GM18517 (cell line): ENCODE results near the gene MGAT4B.
A peak's percentile ranks its signal among the peaks of the same experiment; 100 is the strongest.
"Not testable (repeated sequence)": the region's sequence is repeated elsewhere in the genome, so short reads cannot be mapped to it uniquely, and the experiment has no call there.

Source experiments
- ATAC-seq: cut with Tn5 transposase; IDR thresholded peaks from one replicate; pipeline ENCODE4 v1.9.1; 2021; ENCODE audit warnings: mild to moderate bottlenecking, moderate library complexity; ENCODE audit not compliant: unreplicated experiment

The MGAT4B gene

DNA sequence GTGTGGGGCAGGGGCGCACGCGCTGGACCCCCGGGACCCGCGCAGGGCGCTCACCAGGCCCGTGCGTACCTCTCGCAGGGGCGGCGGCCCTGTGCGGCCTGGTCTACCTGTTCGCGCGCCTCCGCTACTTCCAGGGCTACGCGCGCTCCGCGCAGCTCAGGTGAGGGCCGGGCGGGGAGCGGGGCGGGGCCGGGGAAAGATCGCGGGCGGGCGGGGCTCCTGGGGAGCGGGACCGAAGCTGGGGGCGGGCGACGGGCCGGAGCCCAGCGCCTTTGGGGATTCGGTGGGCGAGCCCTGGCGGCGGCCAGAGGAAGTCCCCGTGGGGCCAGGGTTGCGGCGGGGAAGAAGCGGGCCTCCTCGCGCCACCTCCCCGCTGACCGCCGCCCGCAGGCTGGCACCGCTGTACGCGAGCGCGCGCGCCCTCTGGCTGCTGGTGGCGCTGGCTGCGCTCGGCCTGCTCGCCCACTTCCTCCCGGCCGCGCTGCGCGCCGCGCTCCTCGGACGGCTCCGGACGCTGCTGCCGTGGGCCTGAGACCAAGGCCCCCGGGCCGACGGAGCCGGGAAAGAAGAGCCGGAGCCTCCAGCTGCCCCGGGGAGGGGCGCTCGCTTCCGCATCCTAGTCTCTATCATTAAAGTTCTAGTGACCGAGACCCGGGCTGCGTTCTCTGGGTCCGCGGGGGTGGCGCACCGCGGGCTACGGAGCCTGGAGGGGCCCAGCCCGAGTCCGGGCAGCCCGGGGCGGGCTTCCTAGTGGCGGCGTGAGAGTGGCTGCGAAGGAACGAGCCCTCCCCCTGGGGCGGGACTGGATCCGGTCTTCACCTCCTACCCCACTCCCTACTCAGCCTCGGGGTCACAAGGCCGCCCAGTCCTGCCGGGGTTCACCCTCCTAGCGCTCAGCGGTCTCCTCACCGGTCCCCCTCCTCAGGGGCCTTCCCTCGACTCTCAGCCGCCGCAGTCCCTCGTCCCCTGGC, 10.5 kb downstream of the MGAT4B start:
- ATAC-seq: peak; percentile 86

DNA sequence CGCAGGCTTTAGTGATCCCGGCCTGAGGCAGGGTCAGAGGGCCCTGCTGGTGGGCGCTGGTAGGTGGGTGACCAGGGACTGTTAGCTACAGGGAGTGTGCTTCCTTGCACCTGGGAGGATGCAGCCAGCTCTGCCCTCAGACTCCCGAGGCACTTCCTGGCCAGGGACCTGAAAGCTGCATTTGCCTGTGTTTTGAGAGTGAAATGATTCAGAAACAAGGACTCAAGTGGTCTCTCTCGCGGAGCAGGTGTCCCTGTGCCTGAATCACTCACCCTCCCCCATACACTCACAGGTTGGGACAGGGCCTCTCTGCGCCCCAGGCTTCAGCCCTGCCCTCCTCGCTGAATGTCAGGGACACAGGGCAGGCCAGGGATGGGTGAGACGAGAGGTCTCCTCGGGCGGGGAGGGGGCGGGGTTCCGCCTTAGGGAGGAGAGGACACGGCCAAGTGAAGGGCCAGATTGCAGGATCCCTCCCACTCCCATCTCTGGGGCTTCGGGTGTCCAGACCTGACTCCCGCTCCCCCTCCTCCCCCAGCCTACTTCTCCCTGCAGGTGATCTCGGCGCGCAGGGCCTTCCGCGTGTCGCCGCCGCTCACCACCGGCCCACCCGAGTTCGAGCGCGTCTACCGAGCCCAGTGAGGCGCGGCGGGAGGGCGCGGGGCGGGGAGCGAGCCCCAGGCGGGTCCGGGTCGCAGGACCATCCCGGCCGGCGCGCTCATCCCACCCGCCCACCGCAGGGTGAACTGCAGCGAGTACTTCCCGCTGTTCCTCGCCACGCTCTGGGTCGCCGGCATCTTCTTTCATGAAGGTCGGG, 11.4 kb downstream of the MGAT4B start:
- ATAC-seq: no peak

DNA sequence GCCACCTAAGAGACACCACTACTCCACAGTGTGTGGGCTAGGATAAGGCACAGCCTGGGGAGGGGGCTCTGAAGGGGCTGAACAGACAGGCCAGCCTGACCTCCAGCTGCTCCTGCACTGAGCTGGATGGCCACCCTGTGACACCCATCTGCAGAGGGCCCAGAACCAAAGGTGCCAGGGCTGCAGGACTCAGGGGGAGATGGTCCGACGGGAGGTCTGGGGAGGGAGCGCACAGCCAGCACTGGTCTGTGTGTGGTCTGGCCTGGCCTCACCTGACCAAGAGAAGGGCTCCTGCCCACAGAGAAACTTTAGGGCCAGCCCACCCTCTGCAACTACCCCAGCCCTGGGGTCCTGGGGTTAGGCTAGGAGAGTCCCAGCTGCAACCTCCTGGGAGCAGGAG, 12.1 kb downstream of the MGAT4B start:
- no peak for ATAC-seq

DNA sequence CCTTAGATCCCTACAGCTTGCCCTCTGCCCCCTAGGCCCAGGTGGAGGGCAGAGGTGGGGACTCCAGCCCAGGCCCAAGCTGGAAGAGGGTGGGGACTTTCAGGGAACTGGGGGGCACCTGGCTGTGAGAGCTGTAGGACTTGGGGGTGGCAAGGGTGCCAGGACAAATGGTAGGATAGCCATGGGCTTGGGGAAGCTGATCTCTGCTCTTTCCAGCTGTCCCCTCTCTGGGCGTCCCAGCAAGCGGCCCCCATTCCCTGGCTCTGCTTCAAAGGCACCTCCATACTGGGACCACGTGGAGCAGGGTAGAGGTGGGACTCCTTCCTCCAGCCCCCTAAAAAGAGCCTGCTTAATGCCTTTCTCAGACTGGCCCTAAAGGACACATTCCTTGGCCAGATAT, 12.5 kb downstream of the MGAT4B start:
- ATAC-seq: no peak

DNA sequence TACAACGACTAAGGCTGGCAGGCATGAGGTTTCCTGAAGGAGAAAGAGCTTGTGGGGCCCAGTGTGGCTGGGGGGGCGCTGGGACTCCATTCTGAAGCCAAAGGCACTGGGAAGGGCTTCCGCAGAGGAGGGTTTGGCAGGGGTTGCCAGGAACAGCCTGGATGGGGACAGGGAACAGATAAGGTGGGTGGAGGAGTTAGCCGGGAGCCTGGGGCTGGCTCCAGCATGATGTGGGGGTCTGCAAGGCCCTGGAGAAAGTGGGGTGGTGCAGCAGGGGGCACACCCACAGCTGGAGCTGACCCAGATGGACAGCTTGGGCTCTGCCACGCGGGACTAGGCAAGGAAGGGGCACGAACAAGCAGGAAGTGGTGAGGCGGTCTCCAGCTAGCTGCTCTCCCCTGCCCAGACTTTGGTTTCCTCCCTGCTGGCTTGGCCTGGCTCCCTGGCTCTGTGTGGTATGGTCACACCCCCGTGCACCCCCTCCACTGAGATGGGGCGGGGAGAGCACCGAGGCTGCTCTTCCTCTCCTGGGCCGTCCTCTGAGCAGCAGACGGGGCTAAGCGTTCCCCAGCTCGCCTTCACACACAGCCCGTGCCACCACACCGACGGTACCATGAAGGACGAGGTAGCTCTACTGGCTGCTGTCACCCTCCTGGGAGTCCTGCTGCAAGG, 13.1 kb downstream of the MGAT4B start, which contains the start of gene LTC4S:
Gene LTC4S, plus strand, starts transcription at position 519 of the 672 bp plus-strand sequence. Its CDS starts 95 bp downstream, at position 614.
- no peak for ATAC-seq

DNA sequence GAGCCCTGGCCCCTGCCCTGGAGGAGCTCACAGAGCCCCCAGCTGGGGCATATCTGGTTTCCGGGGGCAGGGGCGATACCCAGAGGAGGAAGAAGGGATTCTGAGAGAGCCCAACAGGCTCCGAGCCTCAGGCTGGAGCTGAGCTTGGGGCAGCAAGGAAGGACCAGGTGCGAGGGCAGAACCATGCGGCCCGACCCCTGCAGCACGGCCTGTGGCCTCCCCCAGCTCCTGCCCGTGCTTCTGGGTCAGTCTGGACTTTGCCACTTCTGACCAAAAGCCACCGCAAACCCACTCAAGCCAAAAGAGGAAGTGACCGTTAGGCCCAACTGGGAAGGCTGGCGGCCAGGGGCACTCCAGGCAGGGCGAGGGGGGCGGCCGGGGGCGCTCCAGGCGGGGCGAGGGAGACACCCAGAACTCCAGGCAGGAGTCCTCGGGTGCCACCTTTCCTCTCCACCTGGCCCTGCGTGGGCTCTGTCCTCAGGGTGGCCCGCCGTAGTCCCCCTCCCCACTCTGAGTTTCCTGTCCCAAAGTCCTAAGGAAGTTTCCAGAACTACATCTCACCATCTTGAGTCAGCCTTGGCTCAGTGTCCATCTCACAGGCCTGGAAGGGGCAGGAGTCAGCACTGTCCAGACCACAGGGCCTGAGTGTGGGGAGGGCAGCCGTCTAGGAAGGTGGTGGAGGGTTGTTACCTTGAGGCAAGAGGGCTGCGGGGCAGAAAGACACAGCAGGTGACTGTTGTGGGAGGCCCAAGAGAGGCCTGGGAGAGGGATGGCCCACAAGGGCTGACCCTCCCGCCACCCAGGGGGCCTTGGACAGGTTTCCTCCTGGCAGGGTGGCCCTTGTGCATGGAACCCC, 13.8 kb downstream of the MGAT4B start:
- no peak for ATAC-seq

DNA sequence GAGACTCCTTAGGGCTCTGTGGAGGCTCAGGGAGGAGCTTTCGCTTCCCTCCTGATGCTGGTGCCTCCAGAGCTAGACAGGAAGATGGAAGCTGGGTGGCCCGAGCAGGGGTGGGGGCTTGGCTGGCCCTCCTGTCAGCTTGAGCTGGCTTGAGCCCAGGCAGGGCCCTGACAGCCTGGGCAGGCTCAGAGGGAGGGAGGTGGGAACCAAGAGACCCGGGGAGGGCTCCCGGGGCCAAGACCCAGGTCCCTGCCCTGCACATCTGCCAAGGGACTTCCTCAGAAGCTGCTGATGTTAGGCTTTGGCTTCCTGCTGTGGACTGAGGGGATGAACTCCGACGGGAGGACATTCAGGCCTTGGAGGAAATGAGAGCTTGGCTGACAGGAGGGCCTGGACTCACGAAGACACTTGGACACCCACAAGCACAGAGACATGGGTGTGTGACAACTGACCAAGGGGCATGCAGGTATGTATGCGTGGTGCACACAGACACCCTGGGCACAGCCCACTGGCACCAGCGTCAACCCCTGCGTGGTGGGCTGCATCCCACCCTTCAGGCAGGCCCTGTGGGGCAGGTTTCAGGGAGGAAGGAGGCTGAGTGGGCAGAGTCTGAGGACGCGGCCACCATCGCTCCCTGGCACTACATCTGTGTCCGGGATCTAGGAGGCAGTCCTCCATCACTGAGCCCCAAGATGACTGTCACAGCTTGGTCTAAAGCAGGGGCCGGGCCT, 14.6 kb downstream of the MGAT4B start:
- no peak for ATAC-seq

DNA sequence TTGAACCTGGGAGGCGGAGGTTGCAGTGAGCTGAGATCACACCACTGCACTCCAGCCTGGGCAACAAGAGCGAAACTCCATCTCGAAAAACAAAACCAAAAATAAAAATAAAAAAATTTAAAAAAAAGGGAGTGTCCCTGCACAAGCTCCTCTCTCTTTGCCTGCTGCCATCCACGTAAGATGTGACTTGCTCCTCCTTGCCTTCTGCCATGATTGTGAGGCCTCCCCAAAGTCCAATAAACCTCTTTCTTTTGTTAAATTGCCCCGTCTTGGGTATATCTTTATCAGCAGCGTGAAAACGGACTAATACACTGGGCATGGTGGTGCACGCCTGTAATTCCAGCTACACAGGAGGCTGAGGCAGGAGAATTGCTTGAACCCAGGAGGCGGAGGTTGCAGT, 17.4 kb downstream of the MGAT4B start:
- ATAC-seq: not testable (repeated sequence)

DNA sequence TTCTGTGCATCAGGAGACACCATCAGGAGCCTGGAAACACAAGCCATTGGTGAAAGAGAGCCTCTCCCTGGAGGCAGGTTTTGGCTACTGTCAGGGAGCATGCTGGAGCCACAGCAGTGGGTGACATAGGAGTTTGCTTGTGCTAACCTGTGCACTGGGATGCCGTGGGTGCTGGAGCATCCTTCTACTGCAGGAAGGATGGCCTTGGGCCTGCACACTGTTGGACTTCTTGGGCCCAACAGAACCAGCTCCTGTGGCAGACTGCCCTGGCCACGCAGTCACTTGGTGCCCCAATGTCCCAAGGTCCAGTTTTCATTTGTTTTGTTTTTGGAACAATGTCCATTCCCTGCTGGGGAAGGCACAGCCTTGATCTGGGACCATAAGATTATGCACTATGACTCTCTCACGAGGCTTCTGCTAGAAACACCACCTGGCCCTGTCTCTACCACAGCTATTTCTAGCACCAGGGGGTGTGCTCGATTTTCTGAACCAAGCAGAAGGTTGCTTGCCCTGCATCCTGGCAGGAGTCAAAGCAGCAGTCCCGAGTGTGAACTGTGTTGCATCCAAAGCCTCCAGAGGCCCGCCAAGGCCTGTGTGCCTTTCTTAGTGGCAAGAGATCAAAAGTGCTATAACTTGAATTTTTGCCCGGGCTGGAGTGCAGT, 18.3 kb downstream of the MGAT4B start:
- no peak for ATAC-seq

DNA sequence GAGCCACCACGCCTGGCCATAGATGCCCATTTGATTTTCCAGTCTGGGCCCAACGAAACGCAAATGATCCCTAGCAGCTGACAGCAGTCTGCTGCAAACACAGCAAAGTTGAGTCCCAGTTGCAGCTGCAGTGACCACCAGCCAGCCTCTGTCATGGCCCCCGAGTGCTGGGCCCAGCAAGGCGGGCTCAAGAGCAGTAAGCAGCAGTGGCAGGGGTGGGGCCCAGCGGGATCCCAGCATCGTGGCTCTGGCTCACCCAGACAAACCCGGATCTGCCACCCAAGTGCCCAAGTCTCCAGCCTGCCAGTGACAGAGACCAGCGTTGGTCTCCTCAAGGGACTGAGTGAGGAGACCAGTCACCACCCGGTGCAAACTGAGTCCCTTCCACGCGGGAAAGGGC, 19.8 kb downstream of the MGAT4B start:
- no peak for ATAC-seq

DNA sequence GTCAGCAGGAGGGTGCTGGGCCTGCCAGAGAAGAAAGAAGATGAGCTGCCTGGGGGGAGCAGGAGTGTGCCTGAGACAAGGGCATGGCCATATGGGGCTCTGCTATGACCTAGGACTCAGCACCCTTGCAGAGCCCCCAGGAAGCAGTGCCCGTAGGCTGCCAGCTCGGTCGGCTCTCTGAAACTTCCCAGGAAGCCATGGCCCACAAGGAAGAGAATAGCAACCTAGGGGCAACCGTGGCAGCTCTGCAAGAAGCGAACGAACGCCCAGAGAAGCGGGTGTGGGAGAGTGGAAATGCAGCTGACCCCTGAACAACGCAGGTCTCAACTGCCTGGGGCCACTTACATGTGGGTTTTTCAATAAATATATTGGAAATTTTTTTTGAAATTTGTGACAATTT, 23.5 kb downstream of the MGAT4B start:
- no peak for ATAC-seq

DNA sequence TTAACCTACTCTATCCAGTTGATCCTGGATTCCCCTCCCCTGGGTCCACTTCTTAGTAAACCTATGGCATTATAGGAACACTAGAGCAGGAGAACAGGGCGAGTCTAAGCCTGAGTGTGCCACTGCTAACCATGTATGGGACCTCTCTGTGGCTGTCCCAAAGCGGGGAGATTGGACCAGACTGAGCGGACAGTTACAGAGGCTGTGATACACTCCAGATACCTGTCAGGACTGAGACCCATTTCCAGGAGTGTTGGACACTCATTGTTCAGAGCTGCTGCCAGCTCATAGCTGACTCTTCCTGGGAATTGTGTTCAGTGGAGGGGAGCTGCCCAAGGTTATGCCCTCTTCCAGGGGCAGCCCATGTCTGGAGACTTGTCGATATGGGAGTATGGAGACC, 24.8 kb downstream of the MGAT4B start:
- no peak for ATAC-seq

DNA sequence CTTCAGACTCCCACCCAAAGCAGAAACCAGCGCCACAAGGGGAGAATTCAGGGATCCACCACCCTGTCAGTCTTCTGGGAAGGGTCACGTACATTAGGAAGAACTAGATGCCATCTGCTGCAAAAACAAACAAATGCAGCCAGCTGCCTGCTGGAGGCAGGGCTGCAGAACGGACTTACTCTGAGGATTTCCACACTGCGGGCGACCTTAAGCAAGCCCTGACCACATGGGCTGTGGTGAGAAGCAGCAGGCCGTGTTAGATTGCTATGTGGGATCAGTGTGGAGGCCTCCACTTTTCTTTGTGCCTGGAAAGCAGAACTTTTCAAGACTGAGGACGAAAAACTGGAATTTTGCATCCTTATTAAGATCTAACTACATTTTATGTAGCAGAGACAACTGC, 26.3 kb downstream of the MGAT4B start:
- ATAC-seq: no peak

DNA sequence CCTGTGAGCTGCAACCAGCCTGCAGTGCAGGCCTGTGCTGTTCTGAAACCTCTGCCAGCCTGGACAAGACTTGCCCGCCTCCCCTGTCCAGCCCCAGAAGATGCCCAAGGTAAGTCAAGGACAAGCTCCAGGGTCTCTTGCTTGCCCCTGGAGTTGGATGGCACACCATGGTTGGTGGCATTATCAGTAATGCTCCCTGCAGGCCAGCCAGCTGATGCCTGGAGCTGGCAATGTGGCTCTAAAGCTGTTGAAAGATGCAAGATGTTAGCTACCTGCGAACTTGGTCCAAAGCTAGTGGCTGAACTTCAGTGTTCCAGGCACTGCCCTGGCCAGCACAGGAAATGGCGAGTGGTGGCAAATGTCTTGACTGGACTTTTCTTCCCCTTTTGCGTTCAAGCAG, 26.8 kb downstream of the MGAT4B start:
- ATAC-seq: no peak

DNA sequence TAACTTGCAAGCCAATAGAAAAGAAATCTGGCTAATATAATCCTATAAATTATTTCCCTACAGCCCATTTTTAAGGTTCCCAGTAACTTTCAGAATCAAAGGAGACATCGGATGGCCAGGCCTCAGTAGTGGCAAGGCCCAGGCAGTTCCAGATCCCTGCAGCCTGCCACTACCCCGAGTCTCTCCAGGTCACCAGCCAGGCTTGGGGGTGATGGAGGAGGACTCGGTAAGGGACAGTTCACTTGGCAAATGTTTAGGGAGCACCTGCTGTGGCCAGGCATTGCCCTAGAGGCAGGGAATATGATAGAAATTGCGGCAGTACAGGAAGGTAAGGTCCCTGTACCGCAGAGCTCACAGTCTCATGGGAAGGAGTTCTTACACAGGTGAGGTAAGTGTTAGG, 28.1 kb downstream of the MGAT4B start:
- ATAC-seq: no peak

DNA sequence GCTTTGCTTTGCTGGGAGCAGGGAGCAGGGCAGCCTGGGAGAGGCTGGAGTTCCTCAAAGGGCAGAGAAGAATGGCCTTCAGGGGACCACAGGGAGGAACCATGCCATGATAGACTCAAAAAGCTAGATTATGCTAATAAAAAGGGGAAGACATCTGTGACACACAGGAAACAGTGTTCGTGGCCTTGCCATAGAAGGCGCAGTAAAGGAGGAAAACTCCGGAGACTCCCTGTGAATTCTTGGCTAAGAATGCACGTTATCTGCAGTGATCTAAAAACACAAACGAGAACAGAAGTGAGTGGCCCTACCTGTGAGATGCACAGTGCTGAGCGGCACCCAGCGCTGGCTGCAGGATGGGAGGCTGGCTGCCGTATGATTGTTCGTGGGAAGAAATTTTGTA, 28.8 kb downstream of the MGAT4B start:
- no peak for ATAC-seq

DNA sequence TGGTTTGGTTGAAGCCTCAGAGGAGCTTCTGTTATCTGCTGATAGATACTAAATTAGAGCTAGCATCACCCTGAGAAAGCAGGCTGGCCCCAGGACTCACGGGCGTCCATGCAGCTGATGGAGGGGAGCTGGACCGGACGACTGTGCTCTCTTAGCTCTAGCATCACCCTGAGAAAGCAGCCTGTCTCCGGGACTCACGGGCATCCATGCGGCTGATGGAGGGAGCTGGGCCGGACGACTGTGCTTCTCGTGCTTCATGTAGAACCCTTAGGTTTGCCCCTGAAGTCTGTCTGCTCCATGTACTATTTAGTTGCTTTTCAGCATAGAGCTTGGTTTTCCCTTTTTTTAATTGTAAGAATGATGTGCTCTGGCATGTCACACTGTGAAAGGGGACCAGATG, 29.2 kb downstream of the MGAT4B start:
- no peak for ATAC-seq

DNA sequence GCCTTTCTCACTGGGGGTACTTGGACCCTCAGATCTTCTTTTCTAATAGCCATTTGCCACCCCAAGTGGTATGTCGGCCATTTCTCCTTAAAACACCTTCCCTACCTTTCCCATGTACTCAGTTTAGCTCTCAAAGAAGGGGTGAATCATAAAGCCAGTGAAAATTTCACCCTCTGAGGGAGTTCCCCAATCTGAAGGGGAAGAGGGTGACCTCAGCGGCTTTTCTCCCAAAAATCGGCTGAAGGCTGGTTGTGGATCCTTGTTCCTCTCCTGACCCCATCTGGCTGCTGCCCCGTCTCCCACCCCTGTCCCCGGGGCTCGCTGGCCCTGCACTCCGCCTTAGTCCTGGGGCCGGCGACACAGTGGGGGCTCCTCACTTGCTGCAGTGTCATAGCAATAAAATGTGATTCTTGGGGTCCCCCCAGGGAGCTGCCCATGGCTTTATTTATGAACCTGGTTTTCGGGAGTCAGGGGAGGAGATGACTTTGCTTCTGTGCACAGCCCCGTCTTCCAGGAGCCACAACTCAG, 30.2 kb downstream of the MGAT4B start:
- no peak for ATAC-seq

DNA sequence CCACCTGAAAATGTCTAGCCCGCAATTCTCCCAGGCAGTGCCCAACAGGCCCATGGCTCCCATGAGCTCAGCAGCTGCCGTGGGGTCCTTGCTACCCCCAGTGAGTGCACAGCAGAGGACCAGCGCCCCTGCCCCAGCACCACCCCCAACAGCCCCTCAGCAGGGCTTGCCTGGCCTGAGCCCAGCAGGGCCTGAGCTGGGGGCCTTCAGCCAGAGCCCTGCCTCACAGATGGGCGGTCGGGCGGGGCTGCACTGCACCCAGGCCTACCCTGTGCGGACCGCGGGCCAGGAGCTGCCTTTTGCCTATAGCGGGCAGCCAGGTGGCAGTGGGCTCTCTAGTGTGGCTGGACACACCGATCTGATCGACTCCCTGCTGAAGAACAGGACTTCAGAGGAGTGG, 32.2 kb downstream of the MGAT4B start:
- ATAC-seq: no peak
